Activated CD4-positive, CD25-positive, alpha-beta regulatory T cell treated with anti-CD3 and anti-CD28 coated beads, Interleukin-2, amount 50 U/mL, for 24 hours (primary cell): ENCODE measurements around the gene PPP1R26.

ENCODE experiments used
- ATAC-seq, 2 donors: fragments of 150-1000 bp; cut with Tn5 transposase; one replicate each; pipeline ENCODE4 v1.10.0; 2021; ENCODE audit warnings: mild to moderate bottlenecking in 1 of 2, moderate library complexity in 1 of 2

Gene PPP1R26

DNA sequence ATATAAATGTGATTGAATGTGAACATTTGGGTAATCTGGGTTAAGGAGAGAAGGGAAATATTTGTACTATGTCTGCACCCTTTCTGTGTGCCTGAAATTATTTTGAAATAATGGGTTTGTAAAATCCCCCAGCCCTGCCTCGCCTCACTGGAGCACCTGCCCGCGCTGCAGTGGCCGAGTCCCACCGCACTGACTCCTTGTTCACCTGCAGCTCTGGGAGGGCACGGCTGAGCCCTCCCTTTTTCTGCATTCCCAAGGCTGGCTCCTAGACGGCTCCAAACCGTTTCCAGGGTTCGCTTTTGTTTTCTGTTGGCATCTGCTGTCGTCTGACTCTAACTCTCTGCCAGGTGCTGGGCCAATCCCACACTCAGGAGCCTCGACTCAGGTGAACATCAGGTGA, 17.6 kb upstream of the PPP1R26 start:
- no peak for ATAC-seq

DNA sequence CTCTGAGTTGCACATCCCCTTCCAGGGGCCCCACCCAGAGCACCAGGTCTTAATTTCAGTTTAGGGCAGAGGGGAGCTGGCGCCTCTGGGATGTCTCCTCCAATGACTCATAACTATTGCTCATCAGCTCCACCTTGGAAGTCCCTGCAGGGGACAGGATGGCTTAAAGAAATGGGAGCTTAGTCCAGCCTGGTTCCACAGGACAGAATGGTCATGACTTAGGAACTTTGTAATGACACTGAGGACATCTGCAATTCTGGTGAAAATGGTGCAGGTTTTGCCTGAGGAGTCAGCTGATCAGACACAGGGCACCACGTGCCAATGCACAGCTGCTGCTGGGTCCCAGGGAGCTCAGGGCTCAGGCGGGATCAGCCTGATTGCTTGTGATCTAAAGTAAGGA, 16.4 kb upstream of the PPP1R26 start:
- ATAC-seq: no peak

DNA sequence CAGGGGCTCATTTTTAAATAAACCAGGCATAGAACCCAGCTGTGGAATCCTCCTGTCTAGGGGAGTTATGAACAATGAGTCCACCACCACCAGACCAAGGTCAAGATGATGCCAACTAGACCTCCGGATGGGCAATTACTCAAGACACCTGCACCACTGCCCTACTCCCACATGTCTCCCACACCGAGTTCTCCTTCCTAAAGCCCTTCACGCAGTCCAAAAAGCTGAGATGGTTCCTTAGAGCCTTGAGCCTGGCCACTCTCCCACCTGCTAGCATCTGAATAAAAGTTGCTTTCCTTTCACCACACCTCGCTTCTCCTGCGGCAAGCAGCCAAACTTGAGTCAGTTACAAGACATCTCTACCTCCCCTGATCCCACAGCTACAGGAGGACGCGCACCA, 15.4 kb upstream of the PPP1R26 start:
- no peak for ATAC-seq

DNA sequence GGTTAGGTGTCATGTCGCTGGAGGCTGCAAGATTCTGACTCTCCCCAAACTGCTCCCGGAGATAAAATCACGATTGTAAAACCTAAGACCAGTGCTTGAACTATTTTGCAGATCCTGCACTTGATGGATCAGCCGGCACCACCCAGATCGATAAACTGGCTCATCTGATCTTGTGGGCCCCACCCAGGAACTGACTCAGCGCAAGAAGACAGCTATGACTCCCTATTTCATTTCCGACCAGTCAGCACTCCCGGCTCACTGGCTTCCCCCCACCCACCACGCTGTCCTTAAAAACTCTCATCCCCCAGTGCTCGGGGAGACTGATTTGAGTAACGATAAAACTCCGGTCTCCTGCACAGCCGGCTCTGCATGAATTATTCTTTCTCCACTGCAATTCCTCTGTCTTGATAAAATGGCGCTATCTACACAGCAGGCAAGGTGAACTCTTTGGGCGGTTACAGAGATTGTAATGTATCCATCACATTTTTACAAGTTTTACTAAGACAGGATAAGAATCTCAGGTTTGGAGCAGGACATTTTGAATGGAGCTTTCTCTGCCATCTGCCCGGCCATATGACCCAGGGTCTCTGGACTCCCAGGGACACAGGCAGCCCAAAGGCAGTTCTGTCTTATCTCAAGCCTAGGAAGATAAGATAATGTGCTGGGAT, 10.6 kb upstream of the PPP1R26 start:
- ATAC-seq: peak; percentile 85 to 94

DNA sequence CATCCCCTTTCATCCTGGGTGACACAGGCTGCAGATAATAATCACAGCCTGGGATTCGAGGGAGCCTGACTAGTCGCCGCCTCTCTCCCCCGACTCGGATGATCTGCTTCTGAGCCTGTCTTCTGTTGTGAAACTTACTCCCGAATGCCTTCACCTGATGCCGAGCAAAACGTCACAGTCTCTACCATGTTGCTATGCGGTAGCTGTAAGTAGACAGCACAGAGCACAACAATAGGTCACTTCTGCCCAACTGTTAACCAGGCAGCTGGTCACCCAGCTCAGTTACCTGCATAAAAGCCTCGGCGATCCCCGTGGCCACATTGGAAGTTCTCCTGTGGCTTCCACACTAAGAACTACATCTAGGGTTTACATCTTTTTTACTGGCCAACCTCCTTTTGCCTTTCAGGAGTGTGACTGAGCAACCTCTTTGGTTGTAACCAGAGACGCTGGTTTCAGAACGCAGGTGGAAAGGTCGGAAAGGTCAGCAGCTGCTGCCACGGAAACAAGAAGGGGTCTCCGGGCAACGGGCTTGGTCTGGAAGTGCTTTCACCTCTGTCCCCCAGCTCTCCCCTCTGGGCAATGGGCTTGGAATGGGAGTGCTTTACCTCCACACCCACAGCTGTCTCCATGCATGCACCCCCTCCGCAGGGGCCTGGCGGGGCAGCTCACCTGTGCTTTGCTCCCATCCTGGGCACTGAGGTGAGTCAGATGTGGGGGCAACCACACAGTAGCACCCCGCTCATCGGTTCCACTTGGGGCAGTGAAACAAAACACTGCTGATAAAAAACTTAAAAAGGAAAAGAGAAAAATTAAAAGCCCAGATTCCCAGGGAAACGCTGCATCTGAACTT, 7.6 kb upstream of the PPP1R26 start:
- ATAC-seq: no peak

DNA sequence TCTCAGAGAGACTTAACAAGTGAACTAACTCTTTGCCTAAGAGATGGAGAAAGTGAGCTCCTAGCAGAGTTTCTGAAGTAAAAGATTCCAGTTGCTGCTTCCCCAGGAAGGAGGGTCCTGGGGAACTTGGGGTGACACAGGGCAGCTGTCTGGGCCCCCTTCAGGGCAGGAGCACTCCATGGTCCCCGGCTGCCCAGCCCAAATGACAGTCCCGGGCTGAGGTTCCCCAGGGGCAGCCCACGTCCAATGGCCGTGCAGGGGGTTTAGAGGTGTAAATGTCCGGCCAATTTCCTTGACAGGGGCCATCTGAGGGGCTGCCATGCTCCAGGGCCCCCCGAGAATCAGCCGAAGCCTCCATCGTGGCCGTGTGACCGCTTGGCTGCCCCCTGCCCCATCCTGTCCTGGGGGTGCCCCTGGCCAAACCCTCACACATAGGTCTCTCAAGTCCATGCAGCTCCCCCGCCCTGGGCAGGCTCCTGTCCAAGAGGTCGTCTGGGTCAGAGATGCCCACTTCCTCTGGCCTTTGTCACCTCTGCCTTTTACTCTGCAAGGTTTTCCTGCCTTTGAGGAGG, 5.5 kb upstream of the PPP1R26 start:
- no peak for ATAC-seq

DNA sequence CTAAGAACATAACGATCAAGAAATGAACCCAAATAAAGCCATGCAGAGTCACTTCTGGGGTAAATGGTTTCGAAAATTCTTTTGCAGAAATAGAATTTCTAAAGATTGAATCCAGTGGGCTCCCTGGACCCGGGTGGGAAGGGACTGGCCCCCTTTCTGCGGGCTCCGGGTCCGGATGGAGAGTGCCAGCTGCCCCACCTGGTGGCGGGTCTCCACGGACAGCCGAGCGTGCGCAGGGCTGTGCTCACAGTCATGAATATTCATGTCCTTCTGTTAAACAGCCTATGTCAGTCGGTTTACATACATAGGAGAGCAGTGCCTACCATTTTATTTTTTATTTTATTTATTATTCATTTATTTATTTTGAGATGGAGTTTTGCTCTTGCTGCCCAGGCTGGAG, 4.7 kb upstream of the PPP1R26 start:
- ATAC-seq: peak; percentile 56 to 57

DNA sequence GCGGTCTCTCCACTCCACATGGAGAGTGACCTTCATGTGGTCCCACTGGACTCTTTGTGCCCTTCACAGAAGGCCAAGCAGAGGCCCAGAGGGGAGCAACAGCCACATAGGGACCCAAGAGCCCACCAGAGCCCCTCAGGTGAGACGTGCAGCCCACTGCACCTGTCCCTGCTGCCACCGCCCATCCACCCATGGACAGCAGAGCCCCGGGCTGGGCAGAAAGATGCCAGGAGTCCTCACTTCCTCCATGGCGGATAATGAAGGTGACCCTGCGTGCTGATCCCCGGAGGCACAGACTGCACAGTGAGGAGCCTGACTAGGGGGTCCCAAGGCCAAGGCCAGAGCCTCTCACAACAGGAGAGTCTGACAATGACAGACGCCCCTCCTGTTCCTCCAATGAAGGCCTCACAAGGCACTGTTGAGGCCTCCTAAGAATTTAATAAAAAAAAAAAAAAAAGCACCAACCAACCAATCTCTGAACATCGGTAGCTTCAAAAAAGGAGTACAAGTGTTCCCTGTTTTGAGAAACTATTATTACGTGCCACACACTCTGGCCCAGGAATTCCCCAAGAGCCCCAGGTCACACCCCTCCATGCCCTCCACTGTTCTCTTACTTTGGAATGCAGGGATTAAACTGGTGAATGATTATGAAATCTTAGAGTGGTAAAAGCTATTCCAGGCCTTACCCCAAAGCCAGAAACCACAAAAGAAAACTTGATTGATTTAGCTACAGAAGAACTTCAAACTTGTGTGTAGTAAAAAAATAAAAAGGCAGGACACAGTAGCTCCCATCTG, 2.8 kb upstream of the PPP1R26 start:
- no peak for ATAC-seq

DNA sequence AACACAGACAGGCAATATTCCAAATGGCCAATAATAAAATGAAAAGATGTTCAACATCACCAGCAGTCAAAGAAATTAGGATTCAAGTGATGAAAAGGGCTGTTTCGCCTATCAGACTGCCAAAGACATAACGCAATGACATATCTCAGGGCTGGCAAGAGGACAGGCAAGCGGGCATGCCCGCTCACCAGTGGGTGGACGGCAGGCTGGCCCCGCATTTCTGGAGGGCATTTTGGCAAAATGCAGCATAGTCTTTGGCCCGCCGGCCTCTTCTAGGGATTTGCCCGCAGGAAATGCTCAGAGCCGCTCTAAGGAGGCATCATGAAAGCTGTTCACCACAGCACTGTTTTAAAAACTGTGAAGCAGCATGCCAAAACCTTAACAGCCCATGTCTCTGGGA, 1.4 kb upstream of the PPP1R26 start:
- no peak for ATAC-seq

DNA sequence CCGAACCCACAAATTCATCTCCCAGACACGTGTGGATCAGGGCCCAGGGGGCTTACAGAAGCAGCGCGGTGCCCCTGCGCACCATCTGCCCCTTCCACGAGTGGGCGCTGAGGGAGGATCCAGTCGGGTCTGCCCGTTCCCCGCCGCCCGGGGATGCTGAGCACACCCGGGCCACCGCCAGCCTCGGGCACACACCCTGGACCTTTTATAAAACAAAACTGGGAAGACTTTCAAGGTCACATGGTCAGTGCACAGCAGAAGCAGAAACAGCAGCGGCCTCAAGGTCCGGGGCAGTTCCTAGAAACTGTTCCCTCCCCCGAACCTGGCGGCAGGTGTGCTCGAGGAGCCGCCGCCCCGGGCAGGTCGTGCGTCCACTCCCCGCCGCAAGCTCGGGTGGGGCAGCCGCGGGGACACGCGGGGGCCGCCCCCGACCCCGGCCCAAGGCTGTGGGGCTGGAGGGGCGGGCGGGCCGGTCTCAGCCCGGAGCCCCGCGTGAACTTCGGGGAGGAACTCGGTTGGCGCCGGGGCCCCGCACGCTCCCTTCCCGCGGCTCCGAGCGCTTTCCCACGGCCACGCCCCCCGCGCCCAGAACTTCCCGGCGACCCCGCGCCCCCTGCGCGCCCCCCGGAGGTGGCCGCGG, 633 bp upstream of the PPP1R26 start:
- ATAC-seq: peak in 1 of 2 donors; percentile 25

DNA sequence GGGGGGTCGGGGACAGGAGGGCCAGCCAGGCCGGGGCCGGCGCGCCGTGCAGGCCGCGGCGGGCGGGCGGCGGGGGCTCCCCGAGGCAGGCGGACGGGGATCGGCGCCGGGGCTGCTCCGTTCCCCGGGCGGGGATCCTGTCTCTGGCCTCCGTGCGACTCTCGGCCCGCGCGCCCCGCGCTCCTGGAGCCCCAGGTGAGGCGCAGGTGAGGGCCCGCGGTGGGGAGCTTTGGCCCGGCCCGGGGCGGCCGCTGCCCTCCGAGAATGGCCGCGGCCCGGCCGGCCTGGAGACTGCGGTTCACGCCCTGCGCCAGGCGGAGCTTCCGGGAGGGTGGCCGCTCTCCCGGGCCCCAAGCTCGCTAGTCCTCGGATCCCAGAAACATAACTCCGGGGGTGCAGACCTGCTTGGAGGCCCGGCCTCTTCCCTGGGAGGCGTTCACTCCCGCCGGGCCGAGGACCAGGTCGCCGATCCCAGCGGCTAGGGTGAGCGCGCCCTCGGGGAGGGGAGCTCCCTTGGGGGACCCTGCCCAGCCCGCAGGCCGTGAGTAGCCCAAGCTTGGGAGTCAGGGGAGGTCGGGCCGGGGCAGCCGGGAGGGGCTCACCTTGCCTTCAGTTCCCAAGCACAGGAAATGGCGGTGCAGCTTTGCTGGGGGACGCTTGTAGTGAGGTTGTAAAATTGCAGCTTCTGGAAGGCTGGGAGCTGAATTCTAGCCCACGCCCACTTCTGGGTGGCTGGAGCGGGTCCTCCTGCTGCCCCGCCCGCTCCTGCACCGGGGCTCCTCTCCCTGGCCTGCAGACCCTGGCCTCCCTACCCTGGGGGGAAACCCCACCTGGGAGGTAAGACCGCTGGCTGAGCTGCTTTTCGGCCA, 723 bp downstream of the PPP1R26 start:
- ATAC-seq: peak; percentile 23 to 24

DNA sequence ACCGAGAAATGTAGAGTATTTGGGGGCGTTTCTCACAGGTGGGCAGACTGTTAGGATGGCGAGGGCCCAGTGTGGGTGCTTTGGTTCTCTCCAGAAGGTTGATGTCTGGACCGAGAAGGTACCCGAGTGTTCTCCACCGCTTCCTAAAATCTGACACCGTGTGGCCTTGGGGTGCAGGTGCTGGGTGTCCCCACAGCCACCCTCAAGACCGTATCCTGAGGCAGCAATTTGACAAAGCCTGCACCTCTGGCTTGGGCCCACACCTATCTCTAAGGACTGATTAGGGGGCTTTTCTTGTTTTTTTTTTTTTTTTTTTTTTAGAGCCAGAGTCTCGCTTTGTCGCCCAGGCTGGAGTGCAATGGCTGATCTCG, 1.3 kb downstream of the PPP1R26 start:
- no peak for ATAC-seq

DNA sequence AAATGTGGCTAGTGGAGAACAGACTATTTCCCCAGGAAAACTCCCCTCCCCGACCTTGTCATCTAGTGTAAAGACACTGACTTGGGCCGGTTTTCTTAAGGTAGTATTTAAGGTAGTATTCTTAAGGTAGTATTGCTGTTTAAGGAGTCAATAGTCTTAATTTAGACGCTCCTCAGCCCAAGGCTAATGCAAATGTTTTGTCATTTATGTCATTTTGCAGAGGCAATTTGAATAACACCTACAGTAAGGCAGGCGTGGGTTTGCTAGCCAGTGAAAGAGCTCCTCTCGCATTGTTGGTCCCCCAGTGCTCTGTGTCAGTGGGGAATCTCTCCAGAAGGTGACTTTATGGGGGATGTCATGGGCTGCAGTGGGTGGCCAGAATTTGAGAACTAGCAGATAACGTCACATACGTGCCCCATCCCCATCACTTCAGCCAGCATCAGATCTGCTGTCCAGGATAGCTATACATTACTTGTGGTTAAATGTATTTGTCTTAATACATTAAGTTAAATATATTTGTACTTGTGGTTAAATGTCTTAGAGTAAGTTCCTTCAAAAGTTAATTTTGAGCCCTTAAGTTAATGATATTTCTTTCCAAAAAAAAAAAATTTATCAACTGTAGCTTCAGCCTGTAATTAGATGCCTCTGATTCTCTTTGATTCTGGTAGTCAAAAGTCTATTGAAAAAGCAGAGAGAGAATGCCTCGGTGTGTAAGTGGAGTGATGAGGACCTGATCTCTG, 2.6 kb downstream of the PPP1R26 start:
- no peak for ATAC-seq

DNA sequence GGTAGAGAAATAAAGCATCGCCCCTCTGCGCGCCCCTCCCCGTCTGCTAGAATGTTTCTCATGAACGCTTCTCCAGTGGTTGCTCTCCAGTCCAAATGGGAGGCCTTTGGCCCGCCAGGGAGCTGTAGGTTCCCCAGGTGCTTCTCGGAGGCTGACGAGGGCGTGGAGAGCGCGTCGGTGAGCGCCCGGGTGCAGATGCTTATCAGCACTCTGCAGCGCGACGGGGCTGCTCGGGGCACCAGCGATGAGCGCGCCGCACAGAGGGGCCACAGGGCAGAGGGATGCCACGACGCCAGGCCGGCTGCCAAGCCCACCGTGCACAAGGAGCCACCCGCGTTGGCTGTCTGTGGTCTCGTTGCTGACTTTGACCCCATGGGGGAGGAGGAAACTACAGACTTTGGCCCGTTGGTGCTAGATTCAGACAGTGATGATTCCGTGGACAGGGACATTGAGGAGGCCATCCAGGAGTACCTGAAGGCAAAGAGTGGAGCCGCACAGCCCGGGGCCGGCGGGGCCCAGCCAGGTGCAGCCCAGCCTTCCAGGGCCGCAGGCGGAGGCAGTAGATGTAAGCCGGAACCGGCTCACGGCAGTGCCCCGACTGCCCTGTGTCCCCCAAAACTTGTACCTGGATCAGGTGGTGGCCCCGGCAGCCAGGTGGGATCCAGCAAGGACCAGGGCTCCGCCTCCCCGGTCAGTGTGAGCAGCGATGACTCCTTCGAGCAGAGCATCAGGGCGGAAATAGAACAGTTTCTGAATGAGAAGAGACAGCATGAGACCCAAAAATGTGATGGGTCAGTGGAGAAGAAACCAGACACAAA, 5.1 kb downstream of the PPP1R26 start:
- no peak for ATAC-seq

DNA sequence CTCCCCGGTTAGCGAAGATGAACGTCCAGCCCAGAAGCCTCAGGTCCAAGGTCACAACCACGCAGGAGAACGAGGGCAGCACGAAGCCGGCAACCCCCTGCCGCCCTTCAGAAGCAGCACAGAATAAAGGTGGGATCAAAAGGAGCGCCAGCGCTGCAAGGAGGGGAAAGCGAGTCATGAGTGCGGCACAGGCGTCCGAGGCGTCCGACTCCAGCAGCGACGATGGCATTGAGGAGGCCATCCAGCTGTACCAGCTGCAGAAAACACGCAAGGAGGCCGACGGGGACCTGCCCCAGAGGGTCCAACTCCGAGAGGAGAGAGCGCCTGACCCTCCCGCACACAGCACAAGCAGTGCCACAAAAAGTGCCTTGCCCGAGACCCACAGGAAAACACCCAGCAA, 5.8 kb downstream of the PPP1R26 start:
- ATAC-seq: no peak

DNA sequence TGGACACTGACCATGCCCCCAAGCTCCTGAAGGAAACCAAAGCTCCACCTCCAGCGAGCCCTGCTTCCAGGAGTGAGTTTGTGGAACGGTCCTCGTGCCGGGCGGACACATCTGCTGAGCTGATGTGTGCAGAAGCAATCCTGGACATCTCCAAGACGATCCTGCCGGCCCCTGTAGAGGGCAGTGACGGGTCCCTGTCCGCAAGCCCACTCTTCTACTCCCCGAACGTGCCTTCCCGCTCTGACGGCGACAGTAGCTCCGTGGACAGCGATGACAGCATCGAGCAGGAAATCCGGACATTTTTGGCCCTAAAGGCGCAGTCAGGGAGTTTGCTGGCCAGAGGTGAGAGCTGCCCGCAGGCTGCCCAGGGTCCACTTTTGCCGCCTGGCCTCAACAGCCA, 6.2 kb downstream of the PPP1R26 start:
- ATAC-seq: no peak

DNA sequence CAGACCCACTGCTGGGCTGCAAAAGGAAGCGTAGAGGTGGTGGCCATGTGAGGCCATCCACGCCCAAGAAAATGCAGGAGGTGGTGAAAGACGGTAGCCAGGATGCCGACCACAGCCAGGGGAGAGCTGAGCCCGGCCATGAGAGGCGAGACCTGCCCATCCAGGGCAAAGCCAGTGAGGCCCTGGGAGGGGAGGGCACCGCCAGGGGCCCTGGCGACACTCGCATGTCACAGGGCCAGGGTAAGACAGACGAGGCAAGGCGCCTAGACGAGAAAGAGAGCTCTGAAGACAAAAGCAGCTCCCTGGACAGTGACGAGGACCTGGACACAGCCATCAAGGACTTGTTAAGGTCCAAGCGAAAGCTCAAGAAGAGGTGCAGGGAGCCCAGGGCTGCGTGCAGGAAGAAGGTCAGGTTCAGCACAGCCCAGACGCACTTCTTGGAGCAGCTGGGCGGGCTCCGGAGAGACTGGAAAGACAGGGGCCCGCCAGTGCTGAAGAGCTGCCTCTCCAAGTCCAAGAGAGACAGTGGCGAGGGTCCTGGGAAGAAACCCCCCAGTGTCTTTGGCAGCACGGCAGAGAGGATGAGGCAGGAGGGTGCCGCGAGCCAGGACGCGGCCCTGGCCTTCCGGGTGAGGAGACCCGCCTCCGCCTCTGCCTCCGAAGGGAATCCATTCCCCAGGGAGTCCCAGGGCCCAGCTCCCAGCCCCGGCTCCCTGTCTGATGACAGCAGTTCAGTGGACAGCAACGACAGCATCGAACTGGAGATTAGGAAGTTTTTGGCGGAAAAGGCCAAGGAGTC, 6.9 kb downstream of the PPP1R26 start:
- no peak for ATAC-seq

DNA sequence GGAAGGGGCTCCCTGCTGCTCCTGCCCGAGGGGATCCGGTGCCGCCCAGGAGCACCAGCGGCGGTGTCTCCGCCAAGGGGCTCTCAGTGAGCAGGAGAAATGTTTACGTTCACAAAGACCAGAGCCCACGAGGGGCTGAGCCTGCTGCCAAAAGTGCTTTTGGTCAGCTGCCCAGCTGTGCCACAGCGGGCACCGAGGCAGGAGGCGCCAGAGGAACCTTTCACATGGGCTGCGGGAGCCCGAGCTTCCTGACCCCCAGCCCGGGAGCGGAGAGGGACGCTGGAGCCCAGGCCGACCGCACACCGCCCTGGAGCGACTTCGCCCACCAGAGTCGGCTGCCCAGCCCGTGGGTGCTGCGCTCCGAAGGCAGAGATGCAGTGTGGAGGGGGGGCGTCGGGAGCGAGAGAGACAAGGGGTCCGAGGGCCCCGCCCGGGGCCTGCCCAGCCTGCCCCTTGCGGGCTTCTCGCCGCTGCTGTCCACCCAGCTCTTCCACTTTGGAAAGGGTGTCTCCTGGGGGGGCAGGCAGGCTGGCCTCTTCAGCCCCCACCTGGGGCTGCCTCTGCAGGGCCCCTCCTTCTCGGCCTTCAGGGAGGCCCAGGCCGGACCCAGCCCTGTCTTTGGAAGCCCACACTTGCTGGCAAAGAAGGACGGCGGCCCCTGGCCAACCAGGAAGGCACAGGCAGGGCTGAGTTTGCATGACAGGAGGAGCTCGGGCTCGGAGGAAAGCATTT, 7.9 kb downstream of the PPP1R26 start:
- no peak for ATAC-seq

DNA sequence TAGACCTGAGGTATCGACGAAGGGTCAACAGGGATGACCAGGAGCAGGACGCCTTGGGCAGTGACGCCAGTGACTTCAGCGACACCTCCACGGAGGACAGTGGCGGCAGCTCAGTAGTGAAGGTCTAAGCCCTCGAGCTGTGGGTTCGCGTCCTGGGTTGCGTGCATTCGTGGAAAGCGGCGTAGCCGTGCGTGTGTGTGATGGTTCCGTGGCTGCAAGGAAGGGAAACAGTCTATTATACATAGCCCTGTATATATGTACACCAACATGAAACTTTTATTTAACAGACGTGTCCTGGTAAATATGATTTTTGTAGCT, 8.4 kb downstream of the PPP1R26 start:
- ATAC-seq: no peak
